ENCODE results near the gene DUSP21. TPM values are rescaled to one million over a fixed set of nuclear protein-coding genes. Genes with fewer than 3 reads are reported as not detected.
"Not testable (repeated sequence)": the region's sequence is repeated elsewhere in the genome, so short reads cannot be mapped to it uniquely, and the experiment has no call there.

Gene DUSP21
- total RNA-seq, 1 donor from 2014 or later = not detected

DNA sequence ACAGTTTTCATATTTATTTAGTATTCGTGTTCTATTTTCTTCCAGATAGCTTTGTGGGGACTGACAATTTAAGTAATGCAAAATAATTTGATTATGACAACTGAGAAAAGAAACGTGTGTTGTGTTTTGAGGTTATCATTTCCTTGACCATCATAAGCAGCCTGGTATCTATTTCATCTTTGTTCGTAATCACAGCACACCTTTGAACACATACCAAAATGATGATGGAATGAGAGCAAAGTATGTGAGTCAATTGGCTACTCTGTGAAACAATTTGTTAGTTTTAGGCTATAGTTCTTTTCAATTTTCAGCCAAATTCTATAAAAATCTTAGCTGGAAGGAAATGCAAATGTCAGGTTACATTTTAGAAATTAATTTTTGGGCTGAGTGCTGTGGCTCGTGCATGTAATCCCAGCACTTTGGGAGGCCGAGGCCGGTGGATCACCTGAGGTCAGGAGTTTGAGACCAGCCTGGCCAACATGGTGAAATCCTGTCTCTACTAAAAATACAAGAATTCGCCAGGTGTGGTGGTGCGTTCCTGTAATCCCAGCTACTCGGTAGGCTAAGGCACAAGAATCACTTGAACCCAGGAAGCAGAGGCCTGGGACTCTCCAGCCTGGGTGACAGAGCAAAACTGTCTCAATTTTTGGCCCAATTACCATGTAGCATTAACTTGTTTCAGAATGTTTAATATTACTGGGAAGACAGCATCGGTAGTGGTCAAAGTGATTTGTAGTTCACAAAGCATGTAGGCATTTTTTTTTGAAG, 1.1 kb upstream of the DUSP21 start:
- Histone ChIP-seq H3K27me3 (ENCODE audit: control insufficient read depth in 3 of 3, insufficient read depth in 3 of 3, low read length in 3 of 3) (no peaks in the 10 kb centered on the region), H3K9me3 (ENCODE audit: control insufficient read depth in 3 of 3, low read length in 3 of 3) (no peaks in the 10 kb centered on the region), H3K36me3 (ENCODE audit: control insufficient read depth in 3 of 3, insufficient read depth in 3 of 3, low read length in 3 of 3) (no peaks in the 10 kb centered on the region), H3K27ac (ENCODE audit: low read depth, low read length) (no peak overlapping the region), H3K4me3 (ENCODE audit: low read length in 3 of 3) (no peak overlapping the region), H3K4me1 (ENCODE audit: control insufficient read depth in 3 of 3, insufficient read depth in 3 of 3, low read length in 3 of 3) (no peaks in the 10 kb centered on the region), H3K9ac (ENCODE audit: low read depth in 1 of 3, low read length in 3 of 3) (no peak overlapping the region)

DNA sequence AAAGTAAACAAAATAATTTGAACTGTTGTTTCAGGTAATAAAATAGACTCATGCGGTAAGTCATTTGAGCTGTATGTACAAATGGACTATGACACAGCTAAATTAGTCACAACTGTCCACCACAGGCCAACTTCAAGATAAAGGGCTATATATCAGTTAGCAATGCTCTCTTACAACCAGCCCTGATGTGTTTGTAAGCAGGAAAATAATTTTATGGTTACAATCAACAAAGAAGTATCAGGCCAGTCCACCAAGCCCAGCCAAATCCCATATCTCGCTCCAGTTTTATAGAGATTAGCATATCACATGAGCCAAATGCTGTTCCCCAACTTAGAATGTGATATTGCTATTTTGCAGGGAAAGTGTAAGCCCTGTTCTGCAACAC, 511 bp upstream of the DUSP21 start:
- H3K36me3 ChIP-seq (ENCODE audit: control insufficient read depth in 3 of 3, insufficient read depth in 3 of 3, low read length in 3 of 3) = no peaks in the 10 kb centered on the region
- H3K4me3 ChIP-seq (ENCODE audit: low read length in 3 of 3) = no peak overlapping the region
- H3K27me3 ChIP-seq (ENCODE audit: control insufficient read depth in 3 of 3, insufficient read depth in 3 of 3, low read length in 3 of 3) = no peaks in the 10 kb centered on the region
- no peak overlapping the region for H3K9ac ChIP-seq (ENCODE audit: low read depth in 1 of 3, low read length in 3 of 3)
- H3K27ac ChIP-seq (ENCODE audit: low read depth, low read length) = no peak overlapping the region
- no peaks in the 10 kb centered on the region for H3K4me1 ChIP-seq (ENCODE audit: control insufficient read depth in 3 of 3, insufficient read depth in 3 of 3, low read length in 3 of 3)
- H3K9me3 ChIP-seq (ENCODE audit: control insufficient read depth in 3 of 3, low read length in 3 of 3) = no peaks in the 10 kb centered on the region

DNA sequence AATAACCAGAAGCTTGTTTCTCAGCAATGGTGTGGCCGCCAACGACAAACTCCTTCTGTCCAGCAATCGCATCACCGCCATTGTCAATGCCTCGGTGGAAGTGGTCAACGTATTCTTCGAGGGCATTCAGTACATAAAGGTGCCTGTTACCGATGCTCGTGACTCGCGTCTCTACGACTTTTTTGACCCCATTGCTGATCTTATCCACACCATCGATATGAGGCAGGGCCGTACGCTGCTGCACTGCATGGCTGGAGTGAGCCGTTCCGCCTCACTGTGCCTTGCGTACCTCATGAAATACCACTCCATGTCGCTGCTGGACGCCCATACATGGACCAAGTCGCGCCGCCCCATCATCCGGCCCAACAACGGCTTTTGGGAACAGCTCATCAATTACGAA, 383 bp downstream of the DUSP21 start:
- Histone ChIP-seq H3K4me3 (ENCODE audit: low read length in 3 of 3) (no peak overlapping the region), H3K27ac (ENCODE audit: low read depth, low read length) (no peak overlapping the region), H3K27me3 (ENCODE audit: control insufficient read depth in 3 of 3, insufficient read depth in 3 of 3, low read length in 3 of 3) (no peaks in the 10 kb centered on the region), H3K4me1 (ENCODE audit: control insufficient read depth in 3 of 3, insufficient read depth in 3 of 3, low read length in 3 of 3) (no peaks in the 10 kb centered on the region), H3K9ac (ENCODE audit: low read depth in 1 of 3, low read length in 3 of 3) (no peak overlapping the region), H3K9me3 (ENCODE audit: control insufficient read depth in 3 of 3, low read length in 3 of 3) (no peaks in the 10 kb centered on the region), H3K36me3 (ENCODE audit: control insufficient read depth in 3 of 3, insufficient read depth in 3 of 3, low read length in 3 of 3) (no peaks in the 10 kb centered on the region)

DNA sequence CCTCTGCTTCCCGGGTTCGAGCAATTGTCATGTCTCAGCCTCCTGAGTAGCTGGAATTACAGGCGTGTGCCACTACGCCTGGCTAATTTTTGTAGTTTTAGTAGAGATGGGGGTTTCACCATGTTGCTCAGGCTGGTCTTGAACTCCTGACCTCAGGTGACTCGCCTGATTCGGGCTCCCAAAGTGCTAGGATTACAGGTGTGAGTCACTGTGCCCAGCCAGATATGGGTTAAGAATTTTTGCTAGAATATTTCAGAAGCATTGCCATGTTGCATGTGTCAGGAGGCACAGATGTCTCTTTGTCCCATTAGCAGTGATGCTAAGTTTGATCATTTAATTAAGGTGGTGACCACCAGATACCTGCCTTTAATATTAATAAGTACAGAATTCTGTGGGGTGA, 7.1 kb downstream of the DUSP21 start:
- H3K36me3 ChIP-seq (ENCODE audit: control insufficient read depth in 3 of 3, insufficient read depth in 3 of 3, low read length in 3 of 3); H3K9ac ChIP-seq (ENCODE audit: low read depth in 1 of 3, low read length in 3 of 3); H3K27ac ChIP-seq (ENCODE audit: low read depth, low read length); H3K4me1 ChIP-seq (ENCODE audit: control insufficient read depth in 3 of 3, insufficient read depth in 3 of 3, low read length in 3 of 3); H3K27me3 ChIP-seq (ENCODE audit: control insufficient read depth in 3 of 3, insufficient read depth in 3 of 3, low read length in 3 of 3); H3K4me3 ChIP-seq (ENCODE audit: low read length in 3 of 3); H3K9me3 ChIP-seq (ENCODE audit: control insufficient read depth in 3 of 3, low read length in 3 of 3): not testable (repeated sequence)

DNA sequence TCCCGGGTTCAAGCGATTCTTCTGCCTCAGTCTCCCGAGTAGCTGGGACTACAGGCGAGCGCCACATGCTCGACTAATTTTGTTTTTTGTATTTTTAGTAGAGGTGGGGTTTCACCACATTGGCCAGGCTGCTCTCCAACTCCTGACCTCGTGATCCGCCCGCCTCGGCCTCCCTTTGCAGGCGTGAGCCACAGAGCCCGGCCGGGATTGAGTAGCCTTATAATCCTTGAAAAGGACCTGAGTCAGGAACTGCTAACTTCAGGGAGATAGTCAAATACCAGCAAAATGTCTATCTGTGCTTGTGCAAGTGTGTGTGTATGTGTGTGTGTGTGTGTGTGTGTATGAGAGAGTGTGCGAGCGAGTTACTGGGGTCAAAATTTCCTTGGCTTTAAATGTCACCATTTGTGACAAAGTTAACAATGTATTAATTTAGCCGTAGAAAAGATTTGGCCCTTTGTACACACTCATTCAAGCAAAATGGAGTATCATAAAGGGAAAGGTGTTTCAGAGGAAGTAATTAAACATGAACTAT, 27.4 kb downstream of the DUSP21 start:
- H3K9me3 ChIP-seq (ENCODE audit: control insufficient read depth in 3 of 3, low read length in 3 of 3) = no peaks in the 10 kb centered on the region
- peak overlapping the region in 2 of 3 donors; percentile 72 to 82 for H3K4me3 ChIP-seq (ENCODE audit: low read length in 3 of 3)
- peak overlapping the region; percentile 14 for H3K27ac ChIP-seq (ENCODE audit: low read depth, low read length)
- peaks cover 0 to 7% (median 5%) of the 10 kb centered on the region in 3 donors for H3K4me1 ChIP-seq (ENCODE audit: control insufficient read depth in 3 of 3, insufficient read depth in 3 of 3, low read length in 3 of 3)
- peak overlapping the region; percentile 87 to 98 (median 91) for H3K9ac ChIP-seq (ENCODE audit: low read depth in 1 of 3, low read length in 3 of 3)
- H3K27me3 ChIP-seq (ENCODE audit: control insufficient read depth in 3 of 3, insufficient read depth in 3 of 3, low read length in 3 of 3) = no peaks in the 10 kb centered on the region
- H3K36me3 ChIP-seq (ENCODE audit: control insufficient read depth in 3 of 3, insufficient read depth in 3 of 3, low read length in 3 of 3) = no peaks in the 10 kb centered on the region

DNA sequence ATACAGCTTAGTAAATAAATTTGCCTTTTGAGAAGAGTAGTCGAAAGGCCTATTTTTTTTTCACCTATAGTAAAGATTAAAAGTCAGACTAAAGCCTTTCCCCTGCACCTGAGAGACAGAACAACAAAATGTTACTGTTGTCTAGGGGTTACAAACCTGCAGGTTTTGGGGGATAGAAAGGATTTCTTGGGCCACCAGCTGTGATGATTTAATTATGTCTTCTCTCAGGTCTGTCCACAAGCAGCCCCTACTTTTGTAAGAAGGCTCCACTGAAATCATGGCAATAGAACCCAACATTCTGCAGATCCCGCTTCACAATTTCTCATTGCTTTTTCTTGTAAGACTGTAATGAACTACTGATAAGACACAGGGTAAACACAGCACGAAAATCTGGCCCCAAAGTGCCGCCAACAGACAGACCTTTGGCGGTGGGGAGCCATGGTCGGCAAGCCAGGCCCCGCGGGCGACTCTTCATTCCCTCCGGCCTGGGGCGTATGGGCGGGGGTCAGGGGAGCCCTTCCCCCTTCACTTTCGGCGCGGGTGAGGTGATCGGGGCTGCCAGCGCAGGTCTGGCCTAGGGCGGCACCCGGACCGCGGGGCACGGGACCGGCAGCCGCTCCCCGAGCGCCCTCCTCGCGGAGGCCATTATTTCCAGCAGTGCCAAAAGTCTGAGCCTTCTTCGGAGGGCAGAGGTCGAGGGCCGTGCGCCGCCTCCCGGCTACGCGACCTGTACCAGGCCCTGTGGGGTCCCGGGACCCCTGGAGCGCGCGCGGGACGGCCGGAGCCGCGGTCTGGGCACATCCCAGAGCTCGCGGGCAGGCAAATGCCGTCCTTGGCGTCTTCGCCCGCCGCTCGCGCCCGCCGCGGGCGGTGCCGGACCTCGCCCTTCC, 28.4 kb downstream of the DUSP21 start:
- Histone ChIP-seq H3K27ac (ENCODE audit: low read depth, low read length) (peak overlapping the region; percentile 99), H3K36me3 (ENCODE audit: control insufficient read depth in 3 of 3, insufficient read depth in 3 of 3, low read length in 3 of 3) (no peaks in the 10 kb centered on the region), H3K4me3 (ENCODE audit: low read length in 3 of 3) (peak overlapping the region; percentile 72 to 82 (median 75)), H3K9ac (ENCODE audit: low read depth in 1 of 3, low read length in 3 of 3) (peak overlapping the region; percentile 87 to 98 (median 91)), H3K4me1 (ENCODE audit: control insufficient read depth in 3 of 3, insufficient read depth in 3 of 3, low read length in 3 of 3) (peaks cover 2 to 11% (median 7%) of the 10 kb centered on the region in 3 donors), H3K27me3 (ENCODE audit: control insufficient read depth in 3 of 3, insufficient read depth in 3 of 3, low read length in 3 of 3) (no peaks in the 10 kb centered on the region), H3K9me3 (ENCODE audit: control insufficient read depth in 3 of 3, low read length in 3 of 3) (no peaks in the 10 kb centered on the region)

DNA sequence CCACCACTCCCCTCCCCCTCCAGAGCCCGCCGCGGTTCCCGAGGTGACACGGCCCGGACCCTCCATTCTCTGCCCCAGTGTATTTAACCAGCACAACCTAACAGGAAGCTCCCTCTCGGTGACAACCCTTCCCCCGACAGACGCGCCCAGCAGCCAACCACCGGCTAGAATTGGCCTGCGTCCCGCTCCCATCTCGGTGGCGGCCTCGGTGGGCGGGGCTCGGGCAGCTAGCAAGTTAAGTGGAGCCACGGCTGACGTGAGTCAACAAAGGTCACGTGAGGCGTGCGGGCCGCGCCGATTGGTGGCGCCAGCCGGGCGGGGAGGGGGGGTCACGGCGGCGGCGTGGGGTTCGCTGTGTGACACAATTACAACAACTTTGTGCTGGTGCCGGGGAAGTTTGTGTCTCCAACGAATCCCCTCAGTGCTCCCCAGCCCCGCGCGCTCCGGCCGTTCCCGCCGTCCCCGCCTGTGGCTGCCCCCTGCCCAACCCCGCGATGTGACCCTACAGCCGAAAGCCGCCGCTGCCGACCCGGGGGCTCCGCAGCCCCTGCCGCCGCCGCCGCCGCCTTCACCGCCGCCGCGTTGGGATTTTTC, 29.1 kb downstream of the DUSP21 start, which contains the start of gene KDM6A:
TSS of gene KDM6A (plus strand) at position 368 of the 594 bp plus-strand sequence. CDS start 364 bp downstream, outside the sequence.
- no peaks in the 10 kb centered on the region for H3K36me3 ChIP-seq (ENCODE audit: control insufficient read depth in 3 of 3, insufficient read depth in 3 of 3, low read length in 3 of 3)
- H3K4me1 ChIP-seq (ENCODE audit: control insufficient read depth in 3 of 3, insufficient read depth in 3 of 3, low read length in 3 of 3) = peaks cover 2 to 11% (median 7%) of the 10 kb centered on the region in 3 donors
- H3K9me3 ChIP-seq (ENCODE audit: control insufficient read depth in 3 of 3, low read length in 3 of 3) = no peaks in the 10 kb centered on the region
- H3K27ac ChIP-seq (ENCODE audit: low read depth, low read length) = peak within 1 kb of the TSS; percentile 99
- H3K27me3 ChIP-seq (ENCODE audit: control insufficient read depth in 3 of 3, insufficient read depth in 3 of 3, low read length in 3 of 3) = no peaks in the 10 kb centered on the region
- peak within 1 kb of the TSS; percentile 91 to 98 (median 93) for H3K9ac ChIP-seq (ENCODE audit: low read depth in 1 of 3, low read length in 3 of 3)
- H3K4me3 ChIP-seq (ENCODE audit: low read length in 3 of 3) = peak within 1 kb of the TSS; percentile 75 to 82 (median 81)

DNA sequence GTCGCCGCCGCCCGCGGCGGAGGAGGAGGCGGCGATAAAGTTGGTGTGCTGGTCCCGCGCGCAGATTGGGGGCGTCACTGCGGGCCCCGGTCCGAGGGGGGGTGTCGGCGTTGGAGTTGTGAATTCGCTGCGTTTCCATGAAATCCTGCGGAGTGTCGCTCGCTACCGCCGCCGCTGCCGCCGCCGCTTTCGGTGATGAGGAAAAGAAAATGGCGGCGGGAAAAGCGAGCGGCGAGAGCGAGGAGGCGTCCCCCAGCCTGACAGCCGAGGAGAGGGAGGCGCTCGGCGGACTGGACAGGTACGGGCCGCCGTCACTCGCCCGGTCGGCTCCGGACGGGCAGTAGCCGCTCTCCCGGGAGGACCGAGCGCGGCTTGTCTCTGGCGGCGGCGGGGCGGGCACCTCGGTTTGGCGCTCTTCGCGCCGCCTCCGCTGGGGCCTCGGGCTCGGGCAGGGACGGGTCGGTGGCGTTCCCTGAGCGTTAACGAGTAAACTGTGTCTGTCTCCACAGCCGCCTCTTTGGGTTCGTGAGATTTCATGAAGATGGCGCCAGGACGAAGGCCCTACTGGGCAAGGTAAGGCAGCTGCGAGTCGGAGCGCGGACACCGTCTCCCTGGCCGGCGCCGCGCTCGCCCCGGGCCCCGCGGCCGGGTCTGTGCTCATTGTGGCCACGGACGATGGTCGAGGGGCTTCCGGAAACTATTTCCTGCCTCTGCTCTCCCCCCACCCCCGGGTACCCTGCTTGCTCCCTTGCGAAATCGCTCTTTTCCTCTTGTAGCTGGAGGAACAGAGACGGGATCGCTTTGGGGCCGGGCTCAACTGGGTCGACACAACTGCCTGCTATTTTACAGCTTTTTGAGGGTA, 29.8 kb downstream of the DUSP21 start:
- no peaks in the 10 kb centered on the region for H3K36me3 ChIP-seq (ENCODE audit: control insufficient read depth in 3 of 3, insufficient read depth in 3 of 3, low read length in 3 of 3)
- peak overlapping the region; percentile 79 to 98 (median 93) for H3K9ac ChIP-seq (ENCODE audit: low read depth in 1 of 3, low read length in 3 of 3)
- H3K27me3 ChIP-seq (ENCODE audit: control insufficient read depth in 3 of 3, insufficient read depth in 3 of 3, low read length in 3 of 3) = no peaks in the 10 kb centered on the region
- H3K4me1 ChIP-seq (ENCODE audit: control insufficient read depth in 3 of 3, insufficient read depth in 3 of 3, low read length in 3 of 3) = peaks cover 2 to 11% (median 7%) of the 10 kb centered on the region in 3 donors
- no peaks in the 10 kb centered on the region for H3K9me3 ChIP-seq (ENCODE audit: control insufficient read depth in 3 of 3, low read length in 3 of 3)
- peak overlapping the region; percentile 99 for H3K27ac ChIP-seq (ENCODE audit: low read depth, low read length)
- peak overlapping the region; percentile 75 to 81 (median 78) for H3K4me3 ChIP-seq (ENCODE audit: low read length in 3 of 3)

Measured in skeletal muscle tissue (tissue), 4 donors.